Hematopoietic multipotent progenitor cell treated with erythropoietin and hydrocortisone succinate and interleukin-3 and kit ligand, for 17 days (in vitro differentiated cells): Measurements from ENCODE around the gene IQCF6.
"Not testable (repeated sequence)": the region's sequence is repeated elsewhere in the genome, so short reads cannot be mapped to it uniquely, and the experiment has no call there.

Experiments used
- DNase-seq: peaks from one replicate; pipeline ENCODE4 v3.0.0-alpha.2; 2015; ENCODE audit warnings: low spot score

IQCF6 gene

DNA sequence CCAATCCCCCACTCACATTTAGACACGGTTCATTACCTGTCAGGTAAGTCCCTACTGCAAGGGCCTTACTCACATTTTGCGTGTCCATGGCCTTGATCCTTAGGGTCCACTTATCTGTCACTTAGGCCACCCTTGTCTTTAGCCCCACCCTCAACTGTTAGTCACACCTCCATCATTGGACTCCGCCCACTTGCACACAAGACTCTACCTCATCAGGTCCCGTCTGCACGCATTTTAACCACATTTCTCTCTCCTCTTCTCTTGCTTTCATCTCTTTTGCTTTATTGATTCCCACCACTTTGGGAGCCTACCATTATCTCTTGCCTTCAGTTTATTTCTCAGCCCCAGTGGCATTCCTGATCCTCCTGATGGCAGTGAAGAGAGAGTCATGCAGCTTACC, at the start of gene IQCF6:
IQCF6 (minus strand) TSS at position 101 of the 400 bp plus-strand sequence; CDS start at position 88, 13 bp downstream.
- DNase-seq = no peak

DNA sequence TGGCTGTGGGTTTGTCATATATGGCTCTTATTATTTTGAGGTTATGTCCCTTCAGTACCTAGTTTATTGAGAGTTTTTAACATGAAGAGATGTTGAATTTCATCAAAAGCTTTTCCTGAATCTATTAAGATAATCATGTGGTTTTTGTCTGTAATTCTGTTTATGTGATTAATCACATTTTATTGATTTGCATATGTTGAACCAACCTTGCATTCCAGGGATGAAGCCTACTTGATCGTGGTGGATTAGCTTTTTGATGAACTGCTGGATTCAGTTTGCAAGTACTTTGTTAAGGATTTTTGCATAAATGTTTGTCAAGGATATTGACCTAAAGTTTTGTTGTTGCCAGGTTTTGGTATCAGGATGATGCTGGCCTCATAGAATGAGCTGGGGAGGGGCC, 49.3 kb upstream of the IQCF6 start:
- DNase-seq = no peak

DNA sequence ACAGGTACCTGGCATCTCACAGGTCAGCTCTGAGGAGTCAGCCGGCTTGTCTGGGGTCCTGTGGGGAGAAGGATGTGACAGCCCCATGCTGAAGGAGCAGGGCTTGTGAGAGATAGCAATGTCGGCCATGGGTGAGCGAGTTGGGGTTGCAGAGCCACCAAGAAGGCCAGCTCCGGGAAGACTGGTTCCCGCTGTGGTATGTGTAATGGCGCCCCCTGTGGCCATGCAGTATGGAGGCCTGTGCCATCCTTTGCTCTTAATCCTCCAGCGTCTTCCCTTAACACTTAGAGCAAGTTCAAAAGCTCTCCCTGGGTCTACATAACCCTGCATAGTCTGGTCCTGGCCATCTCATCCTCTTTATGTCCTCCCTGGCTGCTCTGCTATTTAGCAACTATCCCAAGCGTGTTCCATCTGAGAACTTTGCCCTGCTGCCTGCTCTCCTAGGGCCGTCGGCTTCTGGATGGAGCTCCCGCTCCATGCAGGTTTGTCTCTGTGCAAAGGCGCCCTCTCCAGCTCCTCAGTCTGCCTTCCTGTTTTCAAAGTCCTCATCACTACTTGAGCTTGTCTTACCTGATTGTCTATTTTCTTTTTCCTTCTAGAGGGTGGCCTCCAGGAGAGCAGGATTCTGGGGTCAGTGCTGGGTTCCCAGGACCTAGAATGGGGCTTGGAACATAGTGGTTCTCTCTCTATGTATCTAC, 40.8 kb upstream of the IQCF6 start:
- no peak for DNase-seq

DNA sequence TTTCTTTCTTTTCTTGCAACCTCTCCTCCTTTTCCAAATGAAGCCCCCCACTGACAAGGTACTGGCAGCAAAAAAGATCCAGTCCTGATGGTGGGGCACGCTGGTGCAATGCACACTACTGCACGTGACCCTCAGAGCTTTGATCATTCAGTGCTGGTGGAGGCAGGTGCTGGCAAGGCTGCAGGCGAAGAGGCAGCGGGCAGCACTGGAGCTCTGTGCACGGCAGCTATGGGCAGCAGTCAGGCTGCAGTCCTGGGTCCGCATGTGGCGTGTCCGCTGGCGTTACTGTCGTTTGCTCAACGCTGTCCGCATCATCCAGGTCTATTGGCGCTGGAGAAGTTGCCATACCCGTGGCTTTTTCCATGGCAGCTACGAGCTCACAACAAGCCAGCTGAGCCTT, 40.1 kb upstream of the IQCF6 start:
- no peak for DNase-seq

DNA sequence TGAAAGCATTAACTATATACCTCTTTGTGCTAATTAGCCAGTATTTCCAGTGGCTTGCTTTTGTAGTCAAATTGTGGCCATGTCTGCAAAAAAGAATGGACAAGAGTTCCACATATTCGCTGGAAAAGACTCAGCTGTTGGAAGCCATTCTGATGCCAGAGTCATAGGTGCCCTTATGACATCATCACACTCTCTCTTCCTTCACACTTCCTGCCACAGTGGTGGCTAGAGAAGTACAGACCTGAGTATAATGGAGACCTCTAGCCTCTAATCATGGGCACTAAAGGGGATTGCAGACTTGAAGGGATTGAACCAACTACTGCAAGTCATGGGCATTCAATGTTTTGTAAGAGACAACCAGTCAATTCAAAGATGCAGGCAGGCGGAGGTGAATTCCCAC, 38.3 kb upstream of the IQCF6 start:
- DNase-seq = no peak

DNA sequence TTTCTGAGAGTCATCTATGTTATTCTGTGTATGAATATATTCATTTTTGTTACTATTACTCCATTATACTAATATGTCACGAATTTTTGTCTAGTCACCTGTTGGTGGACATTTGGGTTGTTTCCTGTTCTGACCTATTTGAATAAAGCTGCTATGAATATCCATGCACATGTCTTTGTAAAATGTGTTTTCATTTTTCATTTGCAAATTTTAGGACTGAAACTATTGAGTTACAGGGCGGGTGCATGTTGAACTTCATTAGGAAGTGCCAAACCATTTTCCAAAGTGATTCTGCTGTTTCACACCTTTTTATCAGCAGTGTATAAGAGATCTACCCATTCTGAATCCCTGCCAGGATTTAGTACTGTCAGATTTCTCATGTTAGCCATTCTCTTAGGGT, 37.7 kb upstream of the IQCF6 start:
- DNase-seq = no peak

DNA sequence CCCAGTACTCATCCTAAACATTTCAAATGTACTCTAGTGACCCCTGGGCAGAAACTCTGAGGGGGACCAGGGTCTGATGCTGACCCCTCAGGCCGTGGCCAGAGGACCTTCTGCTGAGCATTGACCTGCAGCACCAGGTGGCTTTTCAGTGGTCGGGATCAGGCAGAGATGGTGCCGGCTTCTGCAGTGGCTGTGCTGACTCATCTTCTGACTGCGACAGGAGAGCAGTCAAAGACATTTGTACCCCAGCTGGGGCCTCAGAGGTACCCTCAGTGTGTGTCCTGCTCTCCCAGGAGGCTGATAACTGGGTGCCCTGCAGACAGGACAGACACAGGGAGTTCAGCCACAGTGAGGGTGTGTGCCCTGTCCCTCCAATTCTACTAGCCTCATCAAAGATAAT, 36.6 kb upstream of the IQCF6 start:
- no peak for DNase-seq

DNA sequence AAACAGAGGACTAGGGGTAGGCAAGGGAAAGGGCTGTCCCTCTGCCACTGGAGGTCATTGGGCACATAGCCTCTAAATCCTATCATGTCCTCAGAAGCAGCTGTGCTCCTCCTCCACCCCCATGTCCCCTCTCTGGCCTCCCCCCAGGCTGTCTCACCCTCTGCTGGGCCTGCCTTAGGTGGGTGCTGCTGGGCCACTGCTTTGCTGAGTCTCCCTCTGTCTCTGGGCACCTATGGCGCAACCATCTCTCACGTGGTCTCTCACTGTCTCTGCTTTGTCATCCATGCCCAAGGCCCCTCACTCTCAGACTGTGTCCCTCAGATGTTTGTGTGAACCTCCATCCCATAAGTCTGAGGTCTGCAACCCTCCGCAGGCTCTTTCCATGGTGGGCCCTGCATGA, 35.0 kb upstream of the IQCF6 start:
- DNase-seq = no peak

DNA sequence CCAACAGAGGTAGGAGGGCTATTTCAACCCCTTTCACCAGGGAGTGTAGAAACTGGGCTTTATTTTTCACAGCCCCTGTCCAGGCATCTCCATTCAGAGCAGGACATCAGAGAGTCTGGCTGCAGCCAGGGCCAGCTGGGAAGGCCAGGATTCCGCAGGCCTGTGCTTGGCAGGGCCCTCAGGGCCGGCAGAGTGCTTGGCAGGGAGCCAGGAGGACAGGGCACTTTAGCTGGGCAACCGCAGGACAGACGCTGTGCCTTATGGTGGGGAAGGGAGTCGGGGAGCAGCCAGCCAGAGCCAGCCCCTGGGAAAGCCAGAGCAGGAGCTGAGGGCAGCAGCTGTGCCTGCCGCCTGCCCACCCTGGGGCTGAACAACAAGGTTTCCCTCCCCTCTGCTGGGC, 34.5 kb upstream of the IQCF6 start:
- no peak for DNase-seq

DNA sequence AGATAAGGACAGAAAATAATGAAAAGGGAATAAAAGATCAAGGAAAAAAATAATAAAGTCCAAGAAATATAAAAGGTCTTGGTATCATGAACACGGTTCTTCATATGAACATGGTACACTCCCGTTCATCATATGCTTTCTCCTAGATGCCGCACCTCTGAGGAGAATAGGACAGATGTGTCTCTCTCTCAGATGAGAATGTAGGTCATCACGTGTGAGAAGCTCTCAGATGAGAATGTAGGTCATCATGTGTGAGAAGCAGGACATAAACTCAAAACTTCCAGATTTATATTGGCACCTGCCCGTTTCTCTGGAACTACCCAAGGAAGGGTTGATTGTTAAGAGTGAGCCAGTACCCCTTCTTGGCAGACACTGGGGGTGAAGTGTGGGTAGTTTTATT, 29.9 kb upstream of the IQCF6 start:
- no peak for DNase-seq

DNA sequence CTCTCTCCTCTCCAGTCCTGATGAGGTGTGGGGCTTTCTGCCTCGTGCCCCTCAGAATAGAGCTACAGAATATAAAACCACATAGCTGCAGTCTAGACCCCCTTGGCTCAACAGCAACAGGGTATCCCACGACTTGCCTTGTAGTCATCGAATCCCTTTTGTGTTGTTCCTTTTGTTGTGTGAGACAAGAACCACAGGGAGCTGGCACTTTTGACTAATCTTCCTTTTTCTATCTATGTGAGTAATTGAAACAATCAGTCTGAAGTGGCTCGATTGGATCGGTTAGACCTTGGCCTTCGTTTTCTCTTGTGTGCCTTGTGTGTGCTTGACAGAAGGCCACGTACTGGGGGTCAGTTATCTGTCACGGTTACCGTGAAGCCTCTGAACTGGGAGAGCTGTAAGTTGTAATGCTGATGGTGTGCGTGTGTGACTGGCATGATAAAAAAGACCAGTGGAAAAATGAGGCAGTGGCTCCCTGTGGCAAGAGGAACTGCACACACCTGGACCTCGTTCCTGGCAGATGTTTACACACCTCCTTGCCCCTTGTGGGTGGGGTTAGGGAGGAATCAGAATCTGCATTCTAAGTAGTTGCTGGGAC, 23.2 kb upstream of the IQCF6 start:
- no peak for DNase-seq

DNA sequence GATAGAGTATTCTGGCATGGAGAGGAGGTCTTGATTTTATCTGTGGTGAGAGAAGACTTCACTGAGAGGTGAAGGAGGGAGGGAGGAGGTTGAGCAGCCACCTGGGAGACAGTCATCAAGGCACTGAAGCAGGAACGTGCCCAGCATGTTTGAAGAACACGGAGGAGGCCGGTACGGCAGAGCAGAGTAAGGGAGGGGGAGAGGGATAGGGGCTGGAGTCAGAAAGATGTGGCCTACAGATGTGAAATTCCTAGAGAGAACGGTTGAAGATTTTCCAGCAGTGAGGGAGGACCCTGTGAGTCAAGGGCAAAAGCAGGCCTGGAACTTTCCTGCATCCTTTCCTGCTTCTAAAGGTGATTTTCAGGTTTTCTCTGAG, 21.7 kb upstream of the IQCF6 start:
- DNase-seq = no peak

DNA sequence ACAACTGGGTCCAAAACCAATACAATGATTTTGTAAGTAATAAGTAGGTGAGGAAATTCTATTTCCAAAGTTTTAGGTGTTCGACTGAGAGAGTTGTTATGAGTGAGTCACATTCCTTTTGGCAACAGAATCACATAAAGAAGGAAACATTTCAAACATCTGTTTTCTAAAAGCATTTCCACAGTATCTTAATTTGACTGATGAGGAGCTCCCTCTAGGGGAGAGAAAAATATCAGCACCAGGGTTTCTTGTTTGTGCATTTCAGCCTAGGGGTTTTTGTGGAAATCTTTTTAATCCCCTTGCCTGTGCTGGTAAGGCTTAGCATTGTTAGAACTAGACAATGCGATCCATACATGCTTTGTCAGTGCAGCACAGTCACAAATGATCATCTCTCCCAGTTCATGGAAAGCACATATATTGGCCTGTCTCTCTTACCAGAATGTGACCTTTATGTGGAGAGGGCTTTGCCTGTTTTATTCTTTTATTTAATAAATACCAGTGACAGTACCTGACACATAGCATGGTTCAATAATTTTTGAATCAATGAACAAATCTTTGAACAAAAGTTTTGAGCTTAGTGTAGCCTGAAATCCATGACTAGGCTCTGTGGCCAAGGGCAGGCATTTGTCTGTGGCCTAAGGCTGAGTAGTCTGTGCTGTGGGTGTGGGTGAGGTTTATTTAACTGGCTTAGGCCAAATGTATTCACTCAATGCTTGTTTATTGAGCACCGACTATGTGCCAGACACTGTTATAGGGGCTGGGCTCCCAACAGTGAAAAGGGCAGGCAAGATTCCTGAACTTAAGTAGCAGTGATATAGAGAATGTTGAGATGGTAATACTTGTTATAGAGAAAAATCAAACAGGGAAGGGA, 21.1 kb upstream of the IQCF6 start:
- peak; percentile 34 for DNase-seq

DNA sequence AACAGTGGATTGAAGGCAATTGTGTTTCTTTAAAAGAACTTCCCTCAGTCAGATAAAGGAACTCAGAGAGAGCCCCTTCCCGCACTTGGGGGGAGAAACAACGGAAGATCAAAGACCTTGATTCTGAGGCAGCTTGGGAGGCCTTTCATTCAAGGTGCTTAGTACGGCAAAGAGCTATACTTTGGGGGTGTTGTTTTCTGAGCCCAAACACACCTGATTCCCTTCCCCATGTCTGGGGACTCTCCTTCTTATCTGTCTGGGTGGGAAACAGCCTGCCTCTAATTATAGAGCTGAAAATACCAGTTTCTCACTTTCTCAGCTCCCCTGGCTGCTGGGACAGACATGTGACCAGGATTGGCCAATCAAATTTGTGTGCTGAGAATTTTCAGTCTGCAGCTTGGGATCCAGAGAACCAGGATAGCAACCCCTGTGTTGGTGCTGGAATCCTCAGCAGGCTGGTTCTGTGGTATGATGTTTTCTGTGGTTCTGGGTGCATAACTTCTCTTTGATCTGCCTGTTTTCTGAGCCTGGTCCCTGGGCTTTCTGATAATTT, 19.4 kb upstream of the IQCF6 start:
- no peak for DNase-seq

DNA sequence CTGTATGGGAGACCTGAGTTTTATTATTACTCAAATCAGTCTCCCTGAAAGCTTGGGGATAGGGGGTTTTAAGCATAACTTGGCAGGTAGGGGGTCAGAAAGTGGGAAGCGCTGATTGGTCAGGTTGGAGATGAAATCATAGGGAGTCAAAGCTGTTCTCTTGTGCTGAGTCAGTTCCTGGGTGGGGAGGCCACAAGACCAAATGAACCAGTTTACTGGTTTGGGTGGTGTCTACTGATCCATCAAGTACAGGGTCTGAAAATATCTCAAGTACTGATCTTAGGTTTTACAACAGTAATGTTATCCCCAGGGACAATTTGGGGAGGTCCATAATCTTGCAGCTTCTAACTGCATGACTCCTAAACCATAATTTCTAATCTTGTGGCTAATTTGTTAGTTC, 17.8 kb upstream of the IQCF6 start:
- no peak for DNase-seq

DNA sequence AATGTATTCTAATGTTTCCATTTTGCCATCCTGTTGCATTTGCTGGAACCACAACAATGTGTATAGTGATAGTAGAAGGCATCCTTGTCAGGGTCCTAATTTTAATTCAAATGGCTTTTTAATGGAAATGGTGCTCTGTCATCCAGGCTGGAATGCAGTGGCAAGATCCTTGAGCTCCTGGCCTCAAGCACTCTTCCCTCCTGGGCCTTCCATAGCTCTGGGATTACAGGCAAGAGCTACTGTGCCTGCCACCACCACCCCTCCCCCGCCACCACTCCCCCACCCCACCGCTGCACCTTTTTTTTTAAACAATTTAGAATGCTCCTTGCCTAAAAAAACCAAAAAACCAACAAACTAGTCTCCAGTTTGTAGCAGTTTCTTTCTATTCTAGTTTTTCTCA, 15.2 kb upstream of the IQCF6 start:
- DNase-seq = no peak

DNA sequence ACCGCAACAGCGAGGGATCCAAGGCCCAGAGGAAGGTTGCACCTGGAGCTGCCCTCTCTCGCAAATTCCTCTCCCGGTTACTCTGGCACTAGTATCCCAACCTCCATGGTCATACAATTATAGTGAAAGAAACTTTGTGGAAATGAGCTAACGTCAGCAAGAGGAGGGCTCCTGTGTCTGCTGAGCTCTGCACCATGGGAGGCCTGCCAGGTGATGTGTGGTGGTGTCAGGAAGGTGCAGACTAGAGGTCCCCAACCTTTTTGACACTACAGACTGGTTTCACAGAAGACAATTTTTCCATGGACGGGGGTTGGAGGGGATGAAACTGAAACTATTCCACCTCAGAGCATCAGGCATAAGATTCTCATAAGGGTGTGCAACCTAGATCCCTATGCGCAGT, 13.2 kb upstream of the IQCF6 start:
- DNase-seq = no peak

DNA sequence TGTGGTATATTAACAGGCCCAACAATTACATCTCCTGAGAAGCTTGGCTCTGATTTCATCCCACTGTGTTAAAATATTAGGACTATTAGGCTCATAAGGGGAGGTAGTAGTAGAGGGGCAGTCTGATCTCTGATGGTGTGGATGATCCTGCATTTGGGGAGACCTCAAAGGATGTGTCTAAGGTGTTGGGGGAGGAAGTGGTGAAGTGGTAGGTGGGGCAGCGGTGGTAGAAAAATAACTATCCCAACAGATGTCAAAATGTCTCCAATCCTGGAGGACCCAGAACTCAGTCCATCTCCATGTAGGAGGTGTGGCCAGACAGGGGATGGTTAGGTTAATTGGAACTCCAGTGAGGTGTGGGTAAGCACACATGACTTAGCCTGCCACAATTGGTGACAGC, 10.4 kb upstream of the IQCF6 start:
- DNase-seq = no peak

DNA sequence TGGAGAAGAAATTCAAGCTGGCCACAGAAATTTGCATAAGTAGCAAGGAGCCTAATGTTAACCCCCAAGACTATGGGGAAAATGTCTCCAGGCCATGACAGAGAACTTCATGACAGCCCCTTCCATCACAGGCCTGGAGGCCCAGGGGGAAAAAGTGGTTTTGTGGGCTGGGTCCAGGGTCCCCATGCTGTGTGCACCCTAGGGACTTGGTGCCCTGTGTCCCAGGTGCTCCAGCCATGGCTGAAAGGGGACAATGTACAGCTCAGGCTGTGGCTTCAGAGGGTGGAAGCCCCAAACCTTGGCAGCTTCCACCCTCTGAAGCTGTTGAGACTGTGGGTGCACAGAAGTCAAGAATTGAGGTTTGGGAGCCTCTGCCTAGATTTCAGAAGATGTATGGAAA, 8.5 kb upstream of the IQCF6 start:
- DNase-seq = not testable (repeated sequence)

DNA sequence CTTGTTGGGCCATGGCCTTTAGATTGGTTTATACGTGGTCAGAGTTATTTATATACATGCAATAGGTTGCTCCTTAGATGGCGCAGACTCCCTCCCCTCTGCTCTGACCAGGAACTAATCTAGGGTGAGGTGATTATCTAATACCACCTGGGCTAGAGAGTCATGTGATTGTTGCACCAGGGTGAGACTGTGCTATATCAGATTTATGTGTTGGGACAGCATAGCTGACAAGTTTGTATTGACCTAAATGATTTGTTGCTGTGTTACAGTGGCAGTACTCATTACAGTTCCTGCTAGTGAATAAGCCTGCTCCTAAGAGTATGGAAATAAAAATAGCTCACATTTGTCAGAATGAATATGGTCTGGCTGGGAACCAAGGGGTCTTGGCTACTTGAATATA, 7.2 kb upstream of the IQCF6 start:
- DNase-seq = no peak

DNA sequence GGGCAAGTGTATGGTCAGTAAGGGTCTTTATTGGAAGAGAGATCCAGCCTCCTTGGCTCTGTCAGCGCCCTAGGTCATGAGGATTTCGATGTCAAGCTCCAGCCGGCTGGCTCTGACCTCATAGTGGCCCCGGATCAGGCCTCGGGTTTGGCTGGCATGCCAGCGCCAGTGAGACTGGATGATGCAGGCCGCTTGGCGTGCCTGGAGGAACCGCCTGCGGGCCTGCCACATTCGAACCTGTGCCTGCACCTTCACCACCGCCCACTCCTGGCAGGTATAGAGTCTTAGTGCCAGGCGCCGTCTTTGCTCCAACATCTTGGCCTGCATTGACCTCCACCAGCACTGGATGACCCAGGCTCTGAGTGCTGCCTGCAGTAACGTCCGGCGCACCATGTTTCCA, 483 bp downstream of the IQCF6 start:
- no peak for DNase-seq

DNA sequence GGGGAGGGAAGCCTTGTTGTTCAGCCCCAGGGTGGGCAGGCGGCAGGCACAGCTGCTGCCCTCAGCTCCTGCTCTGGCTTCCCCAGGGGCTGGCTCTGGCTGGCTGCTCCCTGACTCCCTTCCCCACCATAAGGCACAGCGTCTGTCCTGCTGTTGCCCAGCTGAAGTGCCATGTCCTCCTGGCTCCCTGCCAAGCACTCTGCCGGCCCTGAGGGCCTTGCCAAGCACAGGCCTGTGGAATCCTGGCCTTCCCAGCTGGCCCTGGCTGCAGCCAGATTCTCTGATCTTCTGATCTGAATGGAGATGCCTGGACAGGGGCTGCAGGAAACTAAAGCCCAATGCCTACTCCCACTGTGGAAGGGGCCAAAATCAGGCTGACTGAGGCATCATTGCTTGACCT, 1.1 kb downstream of the IQCF6 start:
- no peak for DNase-seq

DNA sequence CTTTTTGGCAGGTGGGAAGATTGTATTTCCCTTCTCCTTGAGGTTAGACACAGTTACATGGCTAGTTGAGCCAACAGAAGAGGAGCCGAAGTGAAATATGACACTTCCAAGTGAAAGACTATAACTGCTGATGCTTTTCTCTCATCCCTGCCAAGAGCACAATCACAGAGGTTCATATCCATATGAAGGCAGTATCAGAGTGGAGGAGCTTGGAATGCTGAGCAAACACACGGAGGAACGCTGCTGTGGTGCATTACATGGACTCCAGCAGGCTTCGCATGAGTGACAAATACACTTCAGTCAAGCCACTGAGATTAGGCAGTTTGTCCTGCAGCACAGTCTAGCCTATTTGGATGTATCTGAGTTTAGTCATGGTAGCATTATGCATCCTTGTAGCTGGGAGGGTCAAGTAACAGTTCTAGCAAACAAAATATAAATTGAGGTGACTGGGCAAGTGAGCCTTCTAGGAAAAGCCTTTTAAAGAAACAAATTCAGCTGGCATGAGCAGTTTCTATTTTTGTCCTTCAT, 5.4 kb downstream of the IQCF6 start:
- DNase-seq = no peak
